GM12878 (cell line): ENCODE data around the gene MEGF6.

Experiments
- CREB1 ChIP-seq: IDR thresholded peaks from 2 replicates; pipeline ENCODE4 v1.6.1; 2012; ENCODE audit warnings: low read depth, mild to moderate bottlenecking, inconsistent platforms
- CTCF ChIP-seq, 3 experiments: IDR thresholded peaks in 2 of 3; conservative IDR thresholded peaks in 1 of 3; 2 replicates each; pipeline ENCODE4 v1.5.1; 2011; ENCODE audit warnings: low read depth in 3 of 3, low read length in 3 of 3, mild to moderate bottlenecking in 3 of 3, control low read depth in 2 of 3, moderate library complexity in 2 of 3, inconsistent platforms in 1 of 3, mixed read lengths in 1 of 3; ENCODE audit not compliant: control insufficient read depth in 2 of 3, insufficient read depth in 1 of 3; ENCODE audit errors: extremely low read depth in 1 of 3
- EGR1 ChIP-seq, 2 experiments: IDR thresholded peaks; 1 replicate in 1 of 2; 2 replicates in 1 of 2; pipeline ENCODE4 v1.6.1; 2011 to 2012; ENCODE audit warnings: low read depth in 2 of 2, low read length in 2 of 2, borderline replicate concordance in 1 of 2, mild to moderate bottlenecking in 1 of 2, moderate library complexity in 1 of 2
- EP300 ChIP-seq, 2 experiments: fragments of 150-350 bp in 1 of 2; IDR thresholded peaks; 2 replicates each; pipeline ENCODE4 v1.6.1; 2011 to 2012; ENCODE audit warnings: low read depth in 2 of 2, low read length in 2 of 2, borderline replicate concordance in 1 of 2, improper control_type of control experiment in 1 of 2, inconsistent platforms in 1 of 2; ENCODE audit not compliant: control insufficient read depth in 1 of 2
- ESRRA ChIP-seq: IDR thresholded peaks from 2 replicates; pipeline ENCODE4 v1.6.1; 2012; ENCODE audit warnings: mild to moderate bottlenecking, low read length, improper control_type of control experiment
- EZH2 ChIP-seq: IDR thresholded peaks from 2 replicates; pipeline ENCODE4 v1.6.1; 2012; ENCODE audit warnings: low read depth, mild to moderate bottlenecking, control low read depth, inconsistent platforms, low read length, borderline replicate concordance; ENCODE audit not compliant: control insufficient read depth
- FOS ChIP-seq: IDR thresholded peaks from 3 replicates; pipeline ENCODE4 v1.6.1; 2011; ENCODE audit warnings: borderline replicate concordance; ENCODE audit not compliant: insufficient read length; ENCODE audit errors: extremely low read depth
- IRF3 ChIP-seq: fragments of 450-650 bp; IDR thresholded peaks from 2 replicates; pipeline ENCODE4 v1.6.1; 2014; ENCODE audit warnings: mild to moderate bottlenecking
- PKNOX1 ChIP-seq: fragments of 450-650 bp; IDR thresholded peaks from 2 replicates; pipeline ENCODE4 v1.6.1; 2016; ENCODE audit warnings: mild to moderate bottlenecking
- POLR2A ChIP-seq: IDR thresholded peaks from 2 replicates; pipeline ENCODE4 v1.6.1; 2011; ENCODE audit warnings: low read depth, mild to moderate bottlenecking, low read length
- POLR2AphosphoS5 ChIP-seq: IDR thresholded peaks from 2 replicates; pipeline ENCODE4 v1.6.1; 2011; ENCODE audit warnings: mild to moderate bottlenecking, low read length, inconsistent platforms
- RAD21 ChIP-seq: IDR thresholded peaks from 2 replicates; pipeline ENCODE4 v1.6.1; 2011; ENCODE audit warnings: mild to moderate bottlenecking, low read depth, low read length, moderate library complexity; ENCODE audit not compliant: insufficient read depth
- SMC3 ChIP-seq: IDR thresholded peaks from 2 replicates; pipeline ENCODE4 v1.6.1; 2011; ENCODE audit warnings: low read length, improper control_type of control experiment, borderline replicate concordance
- YY1 ChIP-seq: IDR thresholded peaks from 2 replicates; pipeline ENCODE4 v1.6.1; 2011; ENCODE audit warnings: low read depth, mild to moderate bottlenecking, low read length

GRCh38 chr1:3636531-3636930 is 25.2 kb upstream of the MEGF6 start:
- TF ChIP-seq PKNOX1 (no peak), POLR2A (no peak), CTCF (IDR thresholded peaks at IDR 0.05 in 2 of 3, conservative IDR thresholded peaks at IDR 0.05 in 1 of 3; ENCODE audit: control insufficient read depth in 2 of 3, extremely low read depth in 1 of 3, insufficient read depth in 1 of 3, low read depth in 3 of 3, low read length in 3 of 3) (no peak), POLR2AphosphoS5 (no peak), EP300 (IDR thresholded peaks at IDR 0.05; ENCODE audit: borderline replicate concordance in 1 of 2, control insufficient read depth in 1 of 2, low read depth in 2 of 2, low read length in 2 of 2) (no peak), ESRRA (no peak), YY1 (no peak), RAD21 (no peak), EGR1 (IDR thresholded peaks at IDR 0.05; ENCODE audit: borderline replicate concordance in 1 of 2, low read depth in 2 of 2, low read length in 2 of 2) (no peak), FOS (no peak), SMC3 (no peak), CREB1 (no peak), IRF3 (no peak), EZH2 (no peak)
